Activated CD8-positive, alpha-beta memory T cell treated with anti-CD3 and anti-CD28 coated beads, Interleukin-2, amount 50 U/mL, for 24 hours (primary cell): ENCODE measurements around the gene MORC4.
A peak's percentile ranks its signal among the peaks of the same experiment; 100 is the strongest.

Experiments used
- DNase-seq: peaks from one replicate; pipeline ENCODE4 v3.0.0-alpha.2; 2020; ENCODE audit errors: extremely low read depth

MORC4 gene

GRCh38 chrX:106906361-106906760 lies 93.7 kb downstream of the MORC4 start:
- DNase-seq: no peak

DNA sequence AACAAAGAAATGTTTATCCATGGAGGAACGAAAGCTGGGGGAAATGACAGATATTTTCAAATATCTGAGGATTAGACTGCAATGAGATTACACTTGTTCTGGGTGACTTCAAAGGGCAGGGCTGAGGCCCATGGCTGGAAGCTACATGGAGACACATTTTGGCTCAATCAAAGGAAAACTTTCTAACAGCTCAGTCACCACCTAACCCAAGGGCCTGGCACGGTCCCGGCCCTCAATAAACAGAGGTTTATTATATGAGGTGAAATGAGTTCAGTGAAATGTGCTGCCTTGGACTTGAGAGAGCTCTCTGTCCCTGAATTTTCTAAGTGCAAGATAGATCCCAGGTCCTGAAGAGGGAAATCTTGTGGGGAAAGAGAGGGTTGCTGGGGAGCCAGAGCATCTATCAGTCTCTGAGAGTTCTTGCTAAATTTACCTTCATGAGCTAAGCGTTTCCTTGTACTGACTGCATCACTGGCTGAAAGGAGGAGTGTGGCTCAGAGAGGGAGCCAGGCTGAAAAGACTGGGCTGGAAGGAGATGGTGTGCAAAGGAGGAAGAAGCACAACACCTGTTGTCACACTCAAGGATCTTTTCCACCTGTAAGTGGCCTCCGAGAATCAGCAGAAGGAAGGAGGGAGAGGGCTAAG lies 94.8 kb downstream of the MORC4 start:
- no peak for DNase-seq

- no peak for DNase-seq
Observed at GRCh38 chrX:106903856-106904528, 96.0 kb downstream of the MORC4 start.

DNA sequence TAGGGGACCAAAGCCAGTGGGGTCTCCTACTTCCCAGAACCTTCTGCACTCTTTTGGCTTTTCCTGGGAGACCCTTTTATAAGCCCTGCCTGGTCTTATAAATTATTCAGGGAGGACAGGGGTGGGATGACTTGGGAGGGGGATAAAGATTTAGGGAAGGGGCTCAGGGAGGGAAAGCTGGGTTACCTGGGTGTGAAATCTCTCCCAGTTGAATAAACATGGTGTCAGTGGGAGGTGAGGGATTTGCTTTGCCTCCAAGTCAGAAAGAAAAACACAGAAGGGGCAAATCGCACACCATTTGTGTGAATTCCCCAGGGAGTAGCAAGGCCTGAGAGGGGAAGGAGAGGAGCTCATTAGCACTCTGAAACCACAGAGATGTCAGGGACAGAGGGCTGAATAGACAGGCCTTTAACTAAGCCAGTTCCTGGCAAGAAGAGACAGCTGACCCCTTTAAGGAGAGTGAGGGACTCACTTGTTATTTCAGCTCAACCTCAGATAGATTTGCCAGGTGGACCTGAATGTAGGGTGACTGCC lies 96.7 kb downstream of the MORC4 start, which contains the start of gene RIPPLY1:
RIPPLY1 (minus strand) TSS at position 51 of the 534 bp plus-strand sequence. CDS start 54 bp downstream, outside the sequence.
- no peak for DNase-seq

DNA sequence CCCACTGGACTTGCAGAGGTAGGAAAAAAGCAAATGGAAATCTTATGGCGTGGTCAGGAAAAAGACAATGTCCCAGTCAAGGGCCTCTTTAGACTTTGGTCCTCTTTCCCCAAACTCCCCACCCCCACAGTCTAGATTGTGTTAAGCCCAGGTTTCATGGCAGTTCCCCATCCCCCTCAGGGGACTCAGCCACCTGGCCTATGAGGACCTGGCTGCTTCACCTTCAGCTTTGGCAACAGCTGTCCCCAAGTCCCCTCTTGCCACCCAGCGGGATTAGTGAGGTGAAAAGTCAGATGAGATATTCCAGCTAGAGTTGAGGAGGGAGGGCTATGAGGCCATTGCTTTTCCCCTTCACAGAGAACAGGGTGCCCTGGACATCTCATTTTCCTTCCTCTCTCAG lies 97.3 kb downstream of the MORC4 start:
- DNase-seq: no peak

DNA sequence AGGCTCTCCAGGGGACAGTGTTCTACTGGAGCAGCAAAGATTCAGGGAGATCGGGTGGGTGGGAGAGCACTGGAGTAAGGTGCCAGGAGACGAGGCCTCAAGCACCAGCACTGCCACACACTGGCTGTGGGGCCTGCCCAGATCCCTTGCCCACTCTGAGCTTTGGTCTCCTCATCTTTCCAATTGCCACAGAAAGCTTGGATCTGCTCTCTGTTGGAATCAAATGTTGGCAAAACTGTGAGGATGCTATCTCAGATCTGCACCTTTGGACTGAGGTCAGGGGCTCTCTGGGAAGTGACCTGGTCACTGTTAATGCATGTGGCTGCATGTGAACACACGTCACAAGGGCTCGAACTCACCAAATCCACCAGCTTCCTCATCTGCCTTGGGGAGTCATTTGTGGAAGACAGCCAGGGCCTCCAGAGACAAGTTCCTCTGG lies 98.2 kb downstream of the MORC4 start:
- no peak for DNase-seq

GRCh38 chrX:106901341-106901740 lies 98.7 kb downstream of the MORC4 start:
- DNase-seq: no peak

GRCh38 chrX:106899841-106900240 lies 100.2 kb downstream of the MORC4 start:
- DNase-seq: no peak

- DNase-seq: no peak
Observed at GRCh38 chrX:106899276-106899675, 100.7 kb downstream of the MORC4 start.

DNA sequence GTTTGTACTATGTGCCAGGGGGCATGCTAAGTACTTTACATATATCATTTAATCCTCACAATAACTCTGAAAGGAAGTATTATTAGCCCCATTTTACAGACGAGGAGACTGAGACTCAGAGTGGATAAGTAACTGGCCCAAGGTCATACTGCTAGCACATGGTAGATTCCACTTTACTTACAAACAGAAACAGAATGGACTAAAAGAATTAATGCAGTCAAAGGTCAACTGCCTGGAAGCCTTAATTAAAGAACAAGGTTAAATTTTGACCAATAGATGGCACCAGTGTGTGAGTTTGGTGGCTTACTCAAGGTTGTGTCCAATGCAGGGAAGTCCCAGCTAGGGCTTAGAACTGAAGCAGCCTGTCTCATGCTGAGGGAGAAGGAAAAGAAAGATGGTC lies 101.5 kb downstream of the MORC4 start:
- DNase-seq: no peak

- no peak for DNase-seq
Observed at GRCh38 chrX:106897259-106897658, 102.8 kb downstream of the MORC4 start.

DNA sequence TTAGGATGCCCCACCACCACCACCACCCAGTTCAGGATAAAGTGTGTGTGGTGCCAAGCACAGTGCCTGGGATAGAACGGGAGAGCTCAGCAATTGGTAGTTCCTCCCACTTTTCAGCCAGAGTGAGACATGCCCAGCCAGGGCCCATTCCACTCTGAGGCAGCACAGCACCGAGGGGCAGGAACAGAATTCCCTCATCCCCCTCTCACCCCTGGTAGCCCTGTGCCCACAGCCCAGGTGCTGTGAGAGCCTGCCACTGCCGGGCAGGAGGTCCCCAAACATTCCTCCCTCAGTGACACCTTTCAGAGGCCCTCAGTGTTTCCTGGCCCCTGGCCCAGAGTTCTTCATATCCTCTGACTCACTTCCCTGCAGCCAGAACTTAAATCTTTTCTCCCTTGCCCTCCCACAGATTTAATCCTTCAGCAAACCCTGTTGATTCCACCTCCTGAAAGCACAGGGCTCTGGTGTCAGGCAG lies 105.0 kb downstream of the MORC4 start:
- DNase-seq: no peak

GRCh38 chrX:106894392-106894909 lies 105.6 kb downstream of the MORC4 start:
- DNase-seq: peak; percentile 1

DNA sequence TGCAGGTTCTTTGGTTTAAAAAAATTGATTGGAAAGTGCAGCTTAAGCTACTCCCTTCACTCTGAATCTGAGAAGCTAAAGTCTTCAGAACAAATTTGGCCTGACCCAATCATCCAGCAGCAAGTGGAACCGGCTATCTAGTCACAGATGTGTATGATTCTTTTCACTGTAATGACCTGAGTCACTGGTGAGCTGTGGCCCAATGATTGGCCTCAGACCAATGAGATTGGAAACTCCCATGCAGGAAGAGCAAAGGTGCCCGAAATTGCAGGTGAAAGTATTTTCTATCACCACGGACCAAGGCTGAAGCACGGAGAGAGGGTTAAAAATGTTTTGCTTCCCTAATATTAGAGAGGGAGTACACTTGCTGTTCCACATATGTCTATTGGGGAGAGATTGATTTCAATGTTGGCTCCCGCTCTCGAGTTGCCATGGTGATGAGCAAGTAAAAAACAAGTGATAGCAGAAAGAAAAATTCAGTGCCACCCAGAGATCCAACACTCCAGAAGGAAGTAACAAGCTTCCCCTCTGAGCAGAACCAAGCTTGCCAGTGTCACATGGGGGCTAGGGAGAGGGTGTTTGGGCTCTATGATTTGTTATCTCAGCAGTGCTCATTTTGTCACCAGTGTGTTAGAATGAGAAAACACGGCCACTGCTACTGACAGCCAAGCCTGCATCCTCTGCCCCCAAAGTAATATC lies 108.1 kb downstream of the MORC4 start:
- DNase-seq: no peak
